HepG2 (cell line): ENCODE data around the gene UNC13D. TPM values are rescaled to one million over a fixed set of nuclear protein-coding genes. Genes with fewer than 3 reads are reported as not detected.
A peak's percentile ranks its signal among the peaks of the same experiment; 100 is the strongest.

Source experiments
- ATAC-seq: fragments of 200-7000 bp; cut with Tn5 transposase; 3 replicates; pipeline ENCODE4 v1.9.1; 2020; ENCODE audit warnings: mild to moderate bottlenecking, moderate library complexity
- BruUV-seq: library from RNA; stranded (reverse); fragments of 400-500 nt; replicated peaks from 2 replicates; lab custom pipeline; 2021; lab: Mats Ljungman, UMichigan
- CTCF ChIA-PET: fragments of 300-600 bp; formaldehyde crosslinking; extraction: SDS; loops from one replicate; lab custom pipeline; 2021; ENCODE audit warnings: low total read pairs, inconsistent platforms, low intra/inter-chr PET ratio; lab: Yijun Ruan, JAX
- POLR2A ChIA-PET: fragments of 350-600 bp; sonication (Branson Sonifier 250); formaldehyde crosslinking; loops from one replicate; lab custom pipeline; 2020; ENCODE audit warnings: antibody characterized with exemption, inconsistent platforms; lab: Yijun Ruan, JAX
- DNase-seq: peaks from one replicate; pipeline ENCODE4 v3.0.0-alpha.2; 2015; ENCODE audit warnings: low spot score
- FAIRE-seq: peaks from 3 replicates; lab custom pipeline; 2011; peaks lifted over from hg19 to GRCh38; lab: Jason Lieb, UNC
- H2AFZ ChIP-seq: one replicate; pipeline ENCODE4 v1.6.1; 2011; ENCODE audit warnings: low read length, inconsistent platforms
- H3K27ac ChIP-seq: fragments of 300-600 bp; 3 replicates; pipeline ENCODE4 v1.8.0; 2011; ENCODE audit warnings: mixed run types, mild to moderate bottlenecking, mixed read lengths, low read length, inconsistent platforms; ENCODE audit not compliant: insufficient read depth; ENCODE audit errors: extremely low read length
- H3K27me3 ChIP-seq, 2 experiments: fragments of 200-600 bp in 1 of 2; 2 replicates in 1 of 2; 3 replicates in 1 of 2; pipeline versions ENCODE4 v1.6.0 to v1.8.0; 2011; ENCODE audit warnings: low read length in 2 of 2, mild to moderate bottlenecking in 2 of 2, moderate library complexity in 2 of 2, inconsistent platforms in 1 of 2; ENCODE audit not compliant: insufficient read depth in 2 of 2, control insufficient read depth in 1 of 2
- H3K36me3 ChIP-seq, 2 experiments: fragments of 200-600 bp in 1 of 2; replicated peaks in 1 of 2; 2 replicates in 1 of 2; 3 replicates in 1 of 2; pipeline versions ENCODE4 v1.5.1 to v1.8.0; 2011; ENCODE audit warnings: low read length in 2 of 2, inconsistent platforms in 1 of 2; ENCODE audit not compliant: insufficient read depth in 2 of 2, control insufficient read depth in 1 of 2
- H3K4me1 ChIP-seq: 2 replicates; pipeline ENCODE4 v1.5.1; 2012; ENCODE audit warnings: low read length, inconsistent platforms; ENCODE audit not compliant: insufficient read depth
- H3K4me2 ChIP-seq: 2 replicates; pipeline ENCODE4 v1.6.0; 2011; ENCODE audit warnings: low read depth, low read length, inconsistent platforms
- H3K4me3 ChIP-seq, 3 experiments: fragments of 200-600 bp in 1 of 3; sonication (generic), shearing (Covaris generic) in 1 of 3; replicated peaks in 1 of 3; 2 replicates each; pipeline ENCODE4 v1.5.1; 2011 to 2016; ENCODE audit warnings: low read length in 3 of 3, inconsistent platforms in 2 of 3, low read depth in 2 of 3, mild to moderate bottlenecking in 2 of 3, control low read depth in 1 of 3, mixed read lengths in 1 of 3; ENCODE audit not compliant: insufficient read depth in 1 of 3
- H3K79me2 ChIP-seq: one replicate; pipeline ENCODE4 v1.6.1; 2011; ENCODE audit warnings: low read length, inconsistent platforms; ENCODE audit not compliant: insufficient read depth
- H3K9ac ChIP-seq: 2 replicates; pipeline ENCODE4 v1.6.0; 2011; ENCODE audit warnings: mild to moderate bottlenecking, low read depth, low read length, inconsistent platforms; ENCODE audit not compliant: insufficient read depth
- H3K9me3 ChIP-seq: 2 replicates; pipeline ENCODE4 v1.5.1; 2012; ENCODE audit warnings: mild to moderate bottlenecking, low read length
- H4K20me1 ChIP-seq: 2 replicates; pipeline ENCODE4 v1.6.0; 2011; ENCODE audit warnings: inconsistent platforms, mild to moderate bottlenecking, low read length, moderate library complexity; ENCODE audit not compliant: insufficient read depth
- POLR2A ChIP-seq, 2 experiments: IDR thresholded peaks; 2 replicates each; pipeline ENCODE4 v1.6.1; 2011; ENCODE audit warnings: low read depth in 2 of 2, low read length in 2 of 2, mild to moderate bottlenecking in 1 of 2, moderate library complexity in 1 of 2; ENCODE audit not compliant: insufficient read depth in 1 of 2
- SAFB2 ChIP-seq: sonication (generic); formaldehyde crosslinking; IDR thresholded peaks from 2 replicates; pipeline ENCODE4 v1.5.1; 2020; ENCODE audit warnings: missing genetic modification reagents, low read depth, mild to moderate bottlenecking, borderline replicate concordance
- SALL1 ChIP-seq: sonication (generic); formaldehyde crosslinking; IDR thresholded peaks from 2 replicates; pipeline ENCODE4 v1.8.0; 2022; ENCODE audit warnings: mild to moderate bottlenecking, missing genetic modification reagents
- SOX6 ChIP-seq, 2 experiments: fragments of 450-650 bp in 1 of 2; sonication (generic) in 1 of 2; formaldehyde crosslinking in 1 of 2; IDR thresholded peaks; 2 replicates each; pipeline versions ENCODE4 v1.4.0 to v1.6.1; 2017 to 2020; ENCODE audit warnings: antibody characterized with exemption in 1 of 2, mild to moderate bottlenecking in 1 of 2, missing genetic modification reagents in 1 of 2
- ZBTB38 ChIP-seq: sonication (generic); formaldehyde crosslinking; IDR thresholded peaks from 2 replicates; pipeline ENCODE4 v1.5.1; 2020; ENCODE audit warnings: mild to moderate bottlenecking, missing genetic modification reagents
- ZBTB7A ChIP-seq: sonication (generic); formaldehyde crosslinking; IDR thresholded peaks from 2 replicates; pipeline ENCODE4 v1.8.0; 2022; ENCODE audit warnings: mild to moderate bottlenecking, missing genetic modification reagents
- ZNF343 ChIP-seq: sonication (generic); formaldehyde crosslinking; IDR thresholded peaks from 2 replicates; pipeline ENCODE4 v1.4.0; 2020; ENCODE audit warnings: mild to moderate bottlenecking, missing genetic modification reagents
- ZNF543 ChIP-seq: sonication (generic); formaldehyde crosslinking; IDR thresholded peaks from 2 replicates; pipeline ENCODE4 v1.4.0; 2020; ENCODE audit warnings: mild to moderate bottlenecking, missing genetic modification reagents
- ZNF563 ChIP-seq: sonication (generic); formaldehyde crosslinking; IDR thresholded peaks from 2 replicates; pipeline ENCODE4 v1.8.0; 2022; ENCODE audit warnings: mild to moderate bottlenecking, moderate library complexity, missing genetic modification reagents
- ZNF746 ChIP-seq: sonication (generic); formaldehyde crosslinking; IDR thresholded peaks from 2 replicates; pipeline ENCODE4 v1.8.0; 2022; ENCODE audit warnings: mild to moderate bottlenecking, missing genetic modification reagents
- ZNF883 ChIP-seq: sonication (generic); formaldehyde crosslinking; IDR thresholded peaks from 2 replicates; pipeline ENCODE4 v1.5.1; 2020; ENCODE audit warnings: mild to moderate bottlenecking, missing genetic modification reagents; ENCODE audit errors: not compliant biosample characterization
- WGBS: methylation state at CpG from one replicate; pipeline ENCODE4 v1.1.6; 2017; ENCODE audit warnings: low lambda C conversion rate; 5-methylcytosine and 5-hydroxymethylcytosine counted together
- in situ Hi-C: cut with HindIII; loops from 2 replicates; pipeline ENCODE4 v1.10.0; 2017; ENCODE audit warnings: low pct_unique_long_range_greater_than_20kb; ENCODE audit not compliant: extremely low pct_ligation_motif_present
- intact Hi-C: fragments of 100-400 bp; cut with micrococcal nuclease; formaldehyde crosslinking; loops from one replicate; pipeline ENCODE4 v1.10.0; 2022; ENCODE audit not compliant: unreplicated experiment
- polyA plus RNA-seq, 8 experiments: library from polyadenylated mRNA; depleted of rRNA in 3 of 8; stranded (reverse) in 7 of 8; unstranded in 1 of 8; fragments of >200 nt; fragmentation: Illumina TruSeq in 4 of 8; extraction: Trizol in 4 of 8; gene quantifications; 2 replicates each; pipeline versions ENCODE4 v1.2.1 to v1.2.3, GENCODE V29; 2011 to 2016; ENCODE audit warnings: low read depth in 4 of 8, missing spikeins in 1 of 8, mixed read lengths in 1 of 8; ENCODE audit not compliant: insufficient read depth in 1 of 8
- total RNA-seq, 5 experiments: library from RNA; depleted of rRNA; stranded (reverse); fragments of >200 nt; fragmentation: Illumina TruSeq; extraction: Trizol; gene quantifications; 2 replicates each; pipeline ENCODE4 v1.2.3, GENCODE V29; 2016; ENCODE audit warnings: low read depth in 1 of 5
- TF ChIP-seq, protein P1 (sequence below): sonication (generic); formaldehyde crosslinking; IDR thresholded peaks from 2 replicates; pipeline ENCODE4 v1.5.0; 2020; ENCODE audit warnings: mild to moderate bottlenecking, missing genetic modification reagents, moderate library complexity
- TF ChIP-seq, protein P2 (sequence below): sonication (generic); formaldehyde crosslinking; IDR thresholded peaks from 2 replicates; pipeline ENCODE4 v1.4.0; 2020; ENCODE audit warnings: missing genetic modification reagents, mild to moderate bottlenecking, borderline replicate concordance

UNC13D gene
- total and polyA plus RNA-seq, 2 of the 13 experiments (the other 11 are each of a cell fraction or from before 2014, with no cell fraction given), result 29.7 to 42.7 TPM

- H3K4me1 ChIP-seq, result peaks cover 67% of the 10 kb centered on the region
- CTCF ChIA-PET, result no interaction called here
- POLR2A ChIA-PET, result interaction anchor here (0.6 to 7.7 kb wide), 11 partner anchors 9 to 180 kb away, joined by 3 to 229 read pairs (median 4); partner anchors contain the start of genes TRIM47, TRIM65 and UNK
These were observed 5.5 kb upstream of the UNC13D start for GRCh38 chr17:75849724-75850123.

More at GRCh38 chr17:75849724-75850123, 5.5 kb upstream of the UNC13D start:
- BruUV-seq, result no TSS peak
- no peak overlapping the region for H3K27ac ChIP-seq
- 97% methylated on average over 9 of the region's 9 CpGs for WGBS
- H3K79me2 ChIP-seq, result peaks cover 16% of the 10 kb centered on the region
- intact Hi-C loops, result no loop called here
- in situ Hi-C loops, result no loop called here
- no peak for FAIRE-seq
- H3K27me3 ChIP-seq, result no peaks in the 10 kb centered on the region; a peak in 1 of 5 replicates
- H3K9me3 ChIP-seq, result no peaks in the 10 kb centered on the region
- no peak overlapping the region for H3K4me2 ChIP-seq
- ATAC-seq, result no peak
- H4K20me1 ChIP-seq, result peaks cover 6% of the 10 kb centered on the region; the same call in 1 of the 2 replicates
- H3K9ac ChIP-seq, result no peak overlapping the region; the same call in 1 of the 2 replicates
- no peak for DNase-seq
- no peak overlapping the region for H3K4me3 ChIP-seq
- TF ChIP-seq SAFB2 (CRISPR knock-in tag) (0 out of 2 replicates have a peak, but pooled peaks have one; percentile 49), ZNF883 (peak; percentile 41), SALL1 (peak; percentile 34; the same call in 1 of the 2 replicates), POLR2A (IDR thresholded peaks at IDR 0.05; ENCODE audit: insufficient read depth in 1 of 2, low read depth in 2 of 2, low read length in 2 of 2) (no peak), ZBTB7A (CRISPR knock-in tag) (peak; percentile 22; the same call in 1 of the 2 replicates), ZNF746 (CRISPR knock-in tag) (no peak), ZNF343 (0 out of 2 replicates have a peak, but pooled peaks have one; percentile 28), ZNF563 (CRISPR knock-in tag) (0 out of 2 replicates have a peak, but pooled peaks have one; percentile 2), SOX6 (IDR thresholded peaks at IDR 0.05) (no peak), SOX6 (CRISPR knock-in tag; IDR thresholded peaks at IDR 0.05) (no peak), ZBTB38 (CRISPR knock-in tag) (peak; percentile 54; the same call in 1 of the 2 replicates), ZNF543 (CRISPR knock-in tag) (no peak)
- TF ChIP-seq, protein P1, sequence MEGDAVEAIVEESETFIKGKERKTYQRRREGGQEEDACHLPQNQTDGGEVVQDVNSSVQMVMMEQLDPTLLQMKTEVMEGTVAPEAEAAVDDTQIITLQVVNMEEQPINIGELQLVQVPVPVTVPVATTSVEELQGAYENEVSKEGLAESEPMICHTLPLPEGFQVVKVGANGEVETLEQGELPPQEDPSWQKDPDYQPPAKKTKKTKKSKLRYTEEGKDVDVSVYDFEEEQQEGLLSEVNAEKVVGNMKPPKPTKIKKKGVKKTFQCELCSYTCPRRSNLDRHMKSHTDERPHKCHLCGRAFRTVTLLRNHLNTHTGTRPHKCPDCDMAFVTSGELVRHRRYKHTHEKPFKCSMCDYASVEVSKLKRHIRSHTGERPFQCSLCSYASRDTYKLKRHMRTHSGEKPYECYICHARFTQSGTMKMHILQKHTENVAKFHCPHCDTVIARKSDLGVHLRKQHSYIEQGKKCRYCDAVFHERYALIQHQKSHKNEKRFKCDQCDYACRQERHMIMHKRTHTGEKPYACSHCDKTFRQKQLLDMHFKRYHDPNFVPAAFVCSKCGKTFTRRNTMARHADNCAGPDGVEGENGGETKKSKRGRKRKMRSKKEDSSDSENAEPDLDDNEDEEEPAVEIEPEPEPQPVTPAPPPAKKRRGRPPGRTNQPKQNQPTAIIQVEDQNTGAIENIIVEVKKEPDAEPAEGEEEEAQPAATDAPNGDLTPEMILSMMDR (CRISPR knock-in tag), result peak; percentile 5; the same call in 1 of the 2 replicates
- TF ChIP-seq, protein P2, sequence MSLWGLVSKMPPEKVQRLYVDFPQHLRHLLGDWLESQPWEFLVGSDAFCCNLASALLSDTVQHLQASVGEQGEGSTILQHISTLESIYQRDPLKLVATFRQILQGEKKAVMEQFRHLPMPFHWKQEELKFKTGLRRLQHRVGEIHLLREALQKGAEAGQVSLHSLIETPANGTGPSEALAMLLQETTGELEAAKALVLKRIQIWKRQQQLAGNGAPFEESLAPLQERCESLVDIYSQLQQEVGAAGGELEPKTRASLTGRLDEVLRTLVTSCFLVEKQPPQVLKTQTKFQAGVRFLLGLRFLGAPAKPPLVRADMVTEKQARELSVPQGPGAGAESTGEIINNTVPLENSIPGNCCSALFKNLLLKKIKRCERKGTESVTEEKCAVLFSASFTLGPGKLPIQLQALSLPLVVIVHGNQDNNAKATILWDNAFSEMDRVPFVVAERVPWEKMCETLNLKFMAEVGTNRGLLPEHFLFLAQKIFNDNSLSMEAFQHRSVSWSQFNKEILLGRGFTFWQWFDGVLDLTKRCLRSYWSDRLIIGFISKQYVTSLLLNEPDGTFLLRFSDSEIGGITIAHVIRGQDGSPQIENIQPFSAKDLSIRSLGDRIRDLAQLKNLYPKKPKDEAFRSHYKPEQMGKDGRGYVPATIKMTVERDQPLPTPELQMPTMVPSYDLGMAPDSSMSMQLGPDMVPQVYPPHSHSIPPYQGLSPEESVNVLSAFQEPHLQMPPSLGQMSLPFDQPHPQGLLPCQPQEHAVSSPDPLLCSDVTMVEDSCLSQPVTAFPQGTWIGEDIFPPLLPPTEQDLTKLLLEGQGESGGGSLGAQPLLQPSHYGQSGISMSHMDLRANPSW, result no peak
- H2AFZ ChIP-seq, result no peak overlapping the region
- peaks cover 9 to 34% of the 10 kb centered on the region in 2 experiments for H3K36me3 ChIP-seq
